Loucy (cell line): ENCODE measurements around the gene TF.

ENCODE experiments used
- H2AFZ ChIP-seq: fragments of 200-600 bp; sonication (generic); 2 replicates; pipeline ENCODE4 v1.6.0; 2016; ENCODE audit warnings: antibody characterized with exemption, mild to moderate bottlenecking, low read length, moderate library complexity
- H3F3A ChIP-seq: fragments of 200-600 bp; 2 replicates; pipeline ENCODE4 v1.6.0; 2016; ENCODE audit warnings: antibody characterized with exemption, low read depth, mild to moderate bottlenecking
- H3K27me3 ChIP-seq: fragments of 200-600 bp; sonication (generic); 2 replicates; pipeline ENCODE4 v1.6.1; 2014; ENCODE audit warnings: low read length, mild to moderate bottlenecking; ENCODE audit not compliant: insufficient read depth, poor library complexity, severe bottlenecking
- H3K36me3 ChIP-seq: fragments of 200-600 bp; sonication (generic); 2 replicates; pipeline ENCODE4 v1.6.1; 2016; ENCODE audit warnings: low read length; ENCODE audit not compliant: insufficient read depth
- H3K4me1 ChIP-seq: fragments of 200-600 bp; sonication (generic); 2 replicates; pipeline ENCODE4 v1.5.1; 2014; ENCODE audit warnings: low read length, mild to moderate bottlenecking; ENCODE audit not compliant: insufficient read depth, poor library complexity, severe bottlenecking
- H3K4me2 ChIP-seq: fragments of 200-600 bp; sonication (generic); 2 replicates; pipeline ENCODE4 v1.6.0; 2014; ENCODE audit warnings: antibody characterized with exemption, low read length, low read depth, mild to moderate bottlenecking; ENCODE audit not compliant: poor library complexity, severe bottlenecking
- H3K4me3 ChIP-seq: fragments of 200-600 bp; sonication (generic); 2 replicates; pipeline ENCODE4 v1.5.1; 2014; ENCODE audit warnings: low read length, mild to moderate bottlenecking, mixed read lengths; ENCODE audit not compliant: poor library complexity, severe bottlenecking
- H3K79me2 ChIP-seq: fragments of 200-600 bp; sonication (generic); 2 replicates; pipeline ENCODE4 v1.6.1; 2014; ENCODE audit warnings: low read length; ENCODE audit not compliant: insufficient read depth
- H3K9ac ChIP-seq: fragments of 200-600 bp; sonication (generic); 2 replicates; pipeline ENCODE4 v1.6.0; 2014; ENCODE audit warnings: mild to moderate bottlenecking, low read depth, low read length, moderate library complexity; ENCODE audit not compliant: poor library complexity, severe bottlenecking
- H3K9me2 ChIP-seq: fragments of 200-600 bp; sonication (generic); replicated peaks from 2 replicates; pipeline ENCODE4 v1.6.1; 2016; ENCODE audit warnings: low read depth, low read length, mixed read lengths
- H3K9me3 ChIP-seq: fragments of 200-600 bp; sonication (generic); 2 replicates; pipeline ENCODE4 v1.6.1; 2014; ENCODE audit warnings: mild to moderate bottlenecking, antibody characterized with exemption, low read length, low read depth; ENCODE audit not compliant: insufficient read depth
- H4K20me1 ChIP-seq: fragments of 200-600 bp; sonication (generic); 2 replicates; pipeline ENCODE4 v1.6.0; 2014; ENCODE audit warnings: antibody characterized with exemption, low read length, mild to moderate bottlenecking; ENCODE audit not compliant: insufficient read depth, poor library complexity, severe bottlenecking
- EZH2phosphoT487 ChIP-seq: fragments of 200-600 bp; IDR thresholded peaks from 2 replicates; pipeline ENCODE4 v1.6.1; 2018; ENCODE audit warnings: antibody characterized with exemption, mild to moderate bottlenecking, moderate library complexity, borderline replicate concordance
- TF ChIP-seq, protein P1 (sequence below): fragments of 200-600 bp; sonication (generic); conservative IDR thresholded peaks from 2 replicates; pipeline ENCODE4 v1.5.1; 2014; ENCODE audit warnings: mild to moderate bottlenecking, antibody characterized with exemption, low read length

Gene TF

DNA sequence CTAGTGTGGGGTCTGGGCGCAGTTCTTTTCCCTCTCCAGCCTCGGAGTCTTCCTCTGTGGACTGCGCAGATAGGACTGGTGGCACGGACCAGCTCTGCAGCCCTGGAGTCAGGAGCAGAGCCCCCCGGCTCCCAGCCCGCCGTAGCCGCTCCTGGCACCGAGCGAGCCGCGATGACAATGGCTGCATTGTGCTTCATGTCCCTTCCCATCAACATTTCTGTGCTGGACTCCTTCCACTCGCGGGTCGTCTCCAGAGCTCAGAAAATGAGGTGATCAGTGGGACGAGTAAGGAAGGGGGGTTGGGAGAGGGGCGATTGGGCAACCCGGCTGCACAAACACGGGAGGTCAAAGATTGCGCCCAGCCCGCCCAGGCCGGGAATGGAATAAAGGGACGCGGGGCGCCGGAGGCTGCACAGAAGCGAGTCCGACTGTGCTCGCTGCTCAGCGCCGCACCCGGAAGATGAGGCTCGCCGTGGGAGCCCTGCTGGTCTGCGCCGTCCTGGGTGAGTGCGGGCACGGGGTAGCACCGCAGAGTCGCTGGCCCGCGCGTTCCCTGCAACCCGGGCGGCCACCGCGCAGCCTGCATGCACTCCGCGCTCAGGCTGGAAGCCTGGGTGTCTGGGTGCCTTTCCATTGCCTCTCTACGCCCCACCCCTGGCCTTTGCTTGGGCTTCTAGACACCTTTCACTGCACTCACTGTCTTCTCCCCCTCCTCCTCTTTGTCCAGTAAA is at the start of gene TF:
TSS of gene TF (plus strand) at position 413 of the 731 bp plus-strand sequence. CDS start at position 461, 48 bp downstream.
- Histone ChIP-seq H3K9me3 (no peaks in the 10 kb centered on the region), H3K4me1 (no peaks in the 10 kb centered on the region), H3K79me2 (no peaks in the 10 kb centered on the region), H3K4me3 (no peak within 1 kb of the TSS), H3K9ac (no peak within 1 kb of the TSS), H3K4me2 (no peak within 1 kb of the TSS), H3K36me3 (no peaks in the 10 kb centered on the region), H2AFZ (no peak within 1 kb of the TSS), H3F3A (no peaks in the 10 kb centered on the region), H4K20me1 (no peaks in the 10 kb centered on the region), H3K9me2 (no peaks in the 10 kb centered on the region), H3K27me3 (no peaks in the 10 kb centered on the region)
- no peak for TF ChIP-seq EZH2phosphoT487
- TF ChIP-seq, protein P1, sequence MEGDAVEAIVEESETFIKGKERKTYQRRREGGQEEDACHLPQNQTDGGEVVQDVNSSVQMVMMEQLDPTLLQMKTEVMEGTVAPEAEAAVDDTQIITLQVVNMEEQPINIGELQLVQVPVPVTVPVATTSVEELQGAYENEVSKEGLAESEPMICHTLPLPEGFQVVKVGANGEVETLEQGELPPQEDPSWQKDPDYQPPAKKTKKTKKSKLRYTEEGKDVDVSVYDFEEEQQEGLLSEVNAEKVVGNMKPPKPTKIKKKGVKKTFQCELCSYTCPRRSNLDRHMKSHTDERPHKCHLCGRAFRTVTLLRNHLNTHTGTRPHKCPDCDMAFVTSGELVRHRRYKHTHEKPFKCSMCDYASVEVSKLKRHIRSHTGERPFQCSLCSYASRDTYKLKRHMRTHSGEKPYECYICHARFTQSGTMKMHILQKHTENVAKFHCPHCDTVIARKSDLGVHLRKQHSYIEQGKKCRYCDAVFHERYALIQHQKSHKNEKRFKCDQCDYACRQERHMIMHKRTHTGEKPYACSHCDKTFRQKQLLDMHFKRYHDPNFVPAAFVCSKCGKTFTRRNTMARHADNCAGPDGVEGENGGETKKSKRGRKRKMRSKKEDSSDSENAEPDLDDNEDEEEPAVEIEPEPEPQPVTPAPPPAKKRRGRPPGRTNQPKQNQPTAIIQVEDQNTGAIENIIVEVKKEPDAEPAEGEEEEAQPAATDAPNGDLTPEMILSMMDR, result no peak

DNA sequence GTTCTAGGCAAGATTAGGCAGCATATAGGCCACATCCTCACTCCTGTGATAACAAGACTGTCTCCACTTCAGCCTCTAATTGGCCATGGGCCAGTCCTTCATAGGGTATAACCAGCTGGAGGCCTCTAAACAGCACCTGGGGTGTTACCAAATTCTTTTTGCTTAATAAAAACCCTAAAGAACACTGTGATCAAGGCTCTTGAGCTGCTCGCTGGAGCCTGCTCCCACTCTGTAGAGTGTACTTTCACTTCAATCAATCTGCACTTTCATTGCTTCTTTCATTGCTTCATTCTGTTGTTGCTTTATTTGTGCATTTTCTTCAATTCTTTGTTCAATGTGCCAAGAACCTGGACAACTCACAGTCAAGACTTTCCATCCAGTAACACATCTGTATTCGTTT is 48.2 kb upstream of the TF start:
- no peaks in the 10 kb centered on the region for H4K20me1 ChIP-seq
- H2AFZ ChIP-seq, result no peak overlapping the region
- H3K36me3 ChIP-seq, result no peaks in the 10 kb centered on the region
- no peak overlapping the region for H3K4me3 ChIP-seq
- H3K79me2 ChIP-seq, result no peaks in the 10 kb centered on the region
- no peaks in the 10 kb centered on the region for H3F3A ChIP-seq
- no peaks in the 10 kb centered on the region for H3K27me3 ChIP-seq
- no peaks in the 10 kb centered on the region for H3K4me1 ChIP-seq
- H3K4me2 ChIP-seq, result no peak overlapping the region
- TF ChIP-seq, protein P1, result no peak
- TF ChIP-seq EZH2phosphoT487, result no peak
- no peaks in the 10 kb centered on the region for H3K9me2 ChIP-seq
- H3K9me3 ChIP-seq, result no peaks in the 10 kb centered on the region
- H3K9ac ChIP-seq, result no peak overlapping the region

DNA sequence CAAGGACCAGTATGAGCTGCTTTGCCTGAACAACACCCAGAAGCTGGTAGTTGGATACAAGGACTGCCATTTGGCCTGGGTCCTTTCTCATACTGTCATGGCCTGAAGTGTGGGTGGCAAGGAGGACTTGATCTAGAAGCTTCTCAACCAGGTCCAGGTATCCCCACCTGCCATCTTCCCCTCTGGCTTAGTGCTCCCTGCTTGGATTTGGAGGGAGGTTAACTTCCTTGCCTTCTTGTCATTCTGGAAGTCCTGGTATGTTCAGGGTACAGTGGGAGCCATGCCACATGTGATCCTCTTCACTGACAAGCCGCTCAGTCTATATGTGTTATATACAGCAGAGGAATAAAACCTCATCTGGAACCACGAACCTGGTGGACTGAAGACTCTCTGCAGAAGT is 46.7 kb upstream of the TF start:
- H3K9me3 ChIP-seq, result no peaks in the 10 kb centered on the region
- no peaks in the 10 kb centered on the region for H3K4me1 ChIP-seq
- H3K79me2 ChIP-seq, result no peaks in the 10 kb centered on the region
- no peak overlapping the region for H2AFZ ChIP-seq
- no peaks in the 10 kb centered on the region for H4K20me1 ChIP-seq
- H3K4me3 ChIP-seq, result no peak overlapping the region
- no peaks in the 10 kb centered on the region for H3K9me2 ChIP-seq
- no peak for TF ChIP-seq EZH2phosphoT487
- TF ChIP-seq, protein P1, result no peak
- H3K36me3 ChIP-seq, result no peaks in the 10 kb centered on the region
- H3F3A ChIP-seq, result no peaks in the 10 kb centered on the region
- no peak overlapping the region for H3K4me2 ChIP-seq
- H3K9ac ChIP-seq, result no peak overlapping the region
- peaks cover 4% of the 10 kb centered on the region for H3K27me3 ChIP-seq
